Midbrain (tissue), 1 donor: ENCODE results near the gene ISG15.

Source experiments
- DNase-seq: peaks from one replicate; lab custom pipeline; 2025; lab: John Stamatoyannopoulos, UW

Gene ISG15

GRCh38 chr1:1013105-1013921 lies at the start of gene ISG15:
TSS of gene ISG15 (plus strand) at chr1:1013497. CDS start at chr1:1013574, 77 bp downstream.
- peak; percentile 83 for DNase-seq

- DNase-seq: no peak
Observed at GRCh38 chr1:963746-964525, 49.4 kb upstream of the ISG15 start.

- no peak for DNase-seq
Observed at GRCh38 chr1:964691-965525, 48.4 kb upstream of the ISG15 start.

- DNase-seq: no peak
Observed at GRCh38 chr1:965526-966134, 47.7 kb upstream of the ISG15 start.

GRCh38 chr1:966135-966703 lies 47.1 kb upstream of the ISG15 start, which contains the start of gene PLEKHN1:
TSS of gene PLEKHN1 (plus strand) at chr1:966482. CDS start at chr1:966532, 50 bp downstream.
- no peak for DNase-seq

GRCh38 chr1:966704-967300 lies 46.5 kb upstream of the ISG15 start:
- no peak for DNase-seq

- no peak for DNase-seq
Observed at GRCh38 chr1:967466-968343, 45.6 kb upstream of the ISG15 start.

- DNase-seq: no peak
Observed at GRCh38 chr1:969260-969855, 43.9 kb upstream of the ISG15 start.

GRCh38 chr1:970242-970972 lies 42.9 kb upstream of the ISG15 start:
- DNase-seq: no peak

- no peak for DNase-seq
Observed at GRCh38 chr1:970973-971730, 42.1 kb upstream of the ISG15 start.

GRCh38 chr1:971751-972506 lies 41.4 kb upstream of the ISG15 start:
- DNase-seq: no peak

- DNase-seq: no peak
Observed at GRCh38 chr1:972726-973458, 40.4 kb upstream of the ISG15 start.

- DNase-seq: no peak
Observed at GRCh38 chr1:973459-974292, 39.6 kb upstream of the ISG15 start.

- DNase-seq: no peak
Observed at GRCh38 chr1:974293-974640, 39.0 kb upstream of the ISG15 start.

GRCh38 chr1:974687-975328 lies 38.5 kb upstream of the ISG15 start:
- no peak for DNase-seq
